HG03135 (cell line): ENCODE measurements around the gene ARFGEF2.

ENCODE experiments used
- ATAC-seq: cut with Tn5 transposase; IDR thresholded peaks from one replicate; pipeline ENCODE4 v1.9.1; 2021; ENCODE audit warnings: mild to moderate bottlenecking, moderate library complexity; ENCODE audit not compliant: unreplicated experiment

Gene ARFGEF2

DNA sequence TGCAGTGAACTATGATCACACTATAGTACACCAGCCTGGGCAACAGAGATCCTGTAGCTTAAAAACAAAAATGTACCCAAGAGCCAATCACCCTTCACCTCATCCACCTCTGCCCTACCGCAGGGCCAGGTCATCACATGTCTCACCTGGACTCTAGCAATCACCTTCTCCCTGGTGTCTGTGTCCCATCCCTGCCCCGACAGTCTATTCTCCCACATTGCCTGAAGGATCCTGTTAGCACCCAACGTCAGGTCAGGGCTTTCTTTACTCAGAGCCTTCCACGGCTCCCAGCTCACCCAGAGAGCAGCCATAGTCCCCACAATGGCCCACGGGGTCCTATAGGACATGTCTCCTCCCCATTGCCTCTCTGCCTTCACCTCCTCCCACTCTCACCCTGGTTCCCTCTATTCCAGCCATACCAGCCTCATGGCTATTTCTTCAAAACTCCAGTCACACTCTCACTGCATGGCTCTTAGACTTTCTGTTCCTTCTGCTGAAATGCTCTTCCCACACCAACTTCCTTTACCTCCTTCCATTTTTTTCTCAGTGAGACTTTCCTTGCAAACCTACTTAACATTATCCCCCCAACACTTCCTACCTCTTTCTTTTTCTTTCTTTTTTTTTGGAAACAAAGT is 22.5 kb upstream of the ARFGEF2 start:
- ATAC-seq = no peak

DNA sequence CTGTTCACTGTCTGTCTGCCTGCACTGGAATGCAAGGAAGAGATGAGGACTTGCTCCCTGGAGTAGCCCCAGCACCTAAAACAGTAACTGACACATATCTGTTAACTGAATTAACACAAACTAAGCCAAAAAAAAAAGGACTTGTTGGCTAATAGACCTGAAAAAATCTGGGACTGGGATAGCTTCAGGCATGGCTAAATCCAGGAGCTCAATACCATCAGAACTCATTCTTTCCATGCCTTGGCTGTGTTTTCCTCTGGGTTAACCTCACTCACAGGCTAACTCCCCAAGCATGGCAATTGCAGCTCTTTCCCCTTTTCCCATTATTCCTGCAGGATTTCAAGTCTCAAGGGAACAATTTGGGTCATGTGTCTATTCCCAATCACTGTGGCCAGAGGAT is 21.6 kb upstream of the ARFGEF2 start:
- no peak for ATAC-seq

DNA sequence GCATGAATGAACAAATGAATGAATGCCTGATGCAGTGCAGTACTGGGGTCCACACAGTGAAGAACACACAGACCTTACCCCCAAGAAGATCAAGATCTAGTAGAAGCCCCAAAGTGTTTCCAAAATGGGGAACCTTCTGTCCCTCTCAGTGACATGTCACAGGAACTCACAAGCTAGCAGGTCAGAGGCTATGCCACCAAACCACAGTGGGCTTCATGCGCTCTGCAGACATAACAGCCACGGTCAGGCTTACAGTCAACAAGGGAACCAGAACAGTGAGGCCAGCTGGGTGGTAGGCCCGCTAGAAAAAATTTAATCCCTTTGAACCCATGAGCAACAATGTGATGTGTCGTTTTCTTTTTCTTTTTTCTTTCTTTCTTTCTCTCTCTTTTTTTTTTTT is 20.2 kb upstream of the ARFGEF2 start:
- ATAC-seq = no peak

DNA sequence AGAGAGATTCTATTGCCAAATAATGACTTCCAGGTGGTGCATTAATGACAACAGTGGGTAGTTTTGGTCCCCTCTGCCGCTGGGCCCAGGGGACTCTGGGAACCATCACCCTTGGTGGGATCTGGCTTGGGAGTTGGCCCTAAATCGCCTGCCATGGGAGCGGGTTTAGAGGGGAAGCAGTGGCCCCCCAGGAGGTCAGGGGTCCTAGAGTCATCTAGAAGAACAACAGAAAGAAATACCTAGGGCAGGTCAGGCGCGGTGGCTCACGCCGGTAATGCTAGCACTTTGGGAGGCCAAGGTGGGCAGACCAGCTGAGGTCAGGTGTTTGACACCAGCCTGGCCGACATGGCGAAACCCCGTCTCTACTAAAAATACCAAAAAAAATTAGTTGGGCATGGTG is 17.8 kb upstream of the ARFGEF2 start:
- no peak for ATAC-seq

DNA sequence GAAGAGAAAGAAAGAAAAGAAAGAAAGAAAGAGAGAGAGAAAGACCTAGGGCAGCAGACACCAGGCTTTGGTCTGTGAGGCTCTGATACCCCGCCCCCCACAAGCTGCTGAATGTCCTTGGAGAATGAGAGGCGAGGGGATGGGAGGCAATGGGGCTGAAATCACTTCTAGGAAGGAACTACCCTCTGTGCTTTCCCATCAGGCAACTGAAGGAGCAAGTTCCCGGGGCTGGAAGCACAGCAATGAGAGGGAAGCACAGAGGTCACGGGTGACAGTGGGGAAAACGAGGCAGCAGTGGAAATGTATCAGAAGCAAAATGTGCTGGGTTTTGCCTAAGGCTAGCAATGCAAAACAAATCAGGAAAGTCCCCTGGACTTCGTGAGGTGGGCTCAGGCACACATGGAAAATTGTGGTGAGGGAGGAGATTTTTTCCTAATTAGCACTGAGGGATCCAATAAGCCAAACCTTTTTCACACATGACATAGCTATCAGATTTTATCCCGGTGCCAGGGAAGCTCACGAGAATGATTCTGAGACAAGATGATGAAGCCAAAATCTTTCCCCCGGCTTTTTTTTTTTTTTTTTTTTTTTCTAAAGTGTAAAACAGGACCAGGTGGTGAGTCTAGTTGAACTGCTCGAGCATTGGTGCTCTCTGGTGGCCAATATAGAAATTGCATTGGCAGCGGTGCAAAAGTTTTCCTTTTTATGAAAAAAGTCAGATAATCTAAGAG is 16.8 kb upstream of the ARFGEF2 start:
- no peak for ATAC-seq

DNA sequence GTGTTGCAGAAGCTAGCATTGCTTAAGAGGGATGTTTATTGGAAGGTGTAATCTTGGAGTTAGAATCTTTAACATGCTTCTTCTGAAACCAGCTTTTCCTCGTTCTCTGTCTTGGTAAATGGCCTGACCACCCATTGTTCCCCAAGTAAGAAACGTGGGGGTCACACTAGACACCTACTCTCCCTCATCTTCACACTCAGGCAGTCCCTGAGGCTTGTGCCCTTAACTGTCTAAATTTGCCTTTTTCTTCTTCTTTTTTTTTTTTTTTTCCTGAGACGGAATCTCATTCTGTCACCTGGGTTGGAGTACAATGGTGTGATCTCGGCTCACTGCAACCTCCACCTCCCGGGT is 16.2 kb upstream of the ARFGEF2 start:
- ATAC-seq = no peak

DNA sequence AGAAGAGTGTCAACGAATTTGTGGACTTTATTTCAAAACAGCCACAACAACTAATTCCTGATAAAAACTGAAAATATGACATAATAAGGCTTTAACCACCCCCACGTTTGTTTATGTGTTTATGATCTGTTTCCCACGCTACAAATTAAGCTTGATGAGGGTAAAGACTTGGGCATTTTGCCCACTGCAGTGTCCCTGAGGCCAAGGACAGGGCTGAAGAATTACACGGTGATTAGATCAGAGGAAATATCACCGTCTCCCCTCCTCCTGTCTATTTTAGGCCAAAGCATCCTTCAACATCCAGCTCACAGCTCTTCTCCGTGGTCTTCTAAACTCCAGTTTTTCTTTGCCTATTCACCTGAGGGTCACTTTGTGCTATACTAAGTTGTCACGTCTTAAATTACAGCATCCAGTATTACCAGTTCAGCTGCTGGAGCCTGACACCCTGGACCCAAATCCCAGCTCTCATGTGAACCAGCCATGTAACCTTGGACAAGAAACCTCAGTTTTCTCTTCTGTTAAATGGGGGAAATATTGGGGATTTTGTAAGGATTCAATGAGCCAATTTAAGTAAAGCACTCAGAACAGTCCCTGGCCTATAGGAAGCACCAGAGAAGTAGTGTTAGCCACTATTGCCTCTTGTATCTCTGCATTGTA is 15.2 kb upstream of the ARFGEF2 start:
- ATAC-seq = no peak

DNA sequence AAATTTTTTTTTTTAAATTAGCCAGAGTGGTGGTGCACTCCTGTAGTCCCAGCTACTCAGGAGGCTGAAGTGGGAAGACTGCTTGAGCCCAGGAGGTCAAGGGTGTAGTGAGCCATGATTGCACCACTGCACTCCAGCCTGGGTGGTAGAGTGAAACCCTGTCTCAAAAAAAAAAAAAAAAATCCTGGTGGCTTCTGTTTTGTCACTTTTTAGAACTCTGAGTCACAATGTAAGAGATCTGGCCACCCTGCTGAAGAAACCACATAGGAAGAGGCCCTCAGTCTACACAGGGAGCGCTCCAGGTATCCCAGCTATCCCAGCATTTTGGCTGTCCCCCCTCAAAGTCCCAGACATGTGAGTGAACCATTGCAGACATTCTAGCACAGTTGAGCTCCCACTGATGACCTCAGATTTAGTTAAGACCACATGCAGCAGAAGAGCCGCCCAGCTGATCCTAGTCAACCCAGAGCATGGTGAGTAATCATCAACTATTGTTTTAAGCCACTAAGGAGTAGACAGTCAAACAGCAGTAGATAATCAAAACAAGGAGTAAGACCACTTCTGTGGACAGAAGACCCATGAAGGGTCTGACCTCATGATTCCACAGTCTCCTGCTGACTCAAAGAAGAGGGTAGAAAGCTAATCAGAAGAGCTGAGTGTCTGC is 12.7 kb upstream of the ARFGEF2 start:
- ATAC-seq = no peak

DNA sequence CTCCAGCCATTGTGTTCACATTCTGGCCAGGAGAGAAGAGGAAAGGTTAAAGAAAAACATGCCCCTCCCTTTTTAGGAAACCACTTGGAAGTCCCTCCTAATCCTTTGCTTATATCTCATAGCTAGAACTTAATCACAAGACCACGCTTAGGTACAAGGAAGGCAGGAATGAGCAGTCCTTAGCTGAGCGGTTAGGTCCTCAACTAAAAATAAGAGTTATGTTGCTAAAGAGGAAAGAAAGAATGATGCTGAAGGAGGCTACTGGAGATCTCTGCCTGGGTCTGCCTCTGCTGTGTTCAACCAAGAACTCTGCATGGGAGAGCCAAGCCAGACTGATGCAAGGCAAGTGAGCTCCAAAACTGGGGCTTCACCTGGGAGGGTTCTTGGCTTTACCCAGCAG is 11.6 kb upstream of the ARFGEF2 start:
- no peak for ATAC-seq

DNA sequence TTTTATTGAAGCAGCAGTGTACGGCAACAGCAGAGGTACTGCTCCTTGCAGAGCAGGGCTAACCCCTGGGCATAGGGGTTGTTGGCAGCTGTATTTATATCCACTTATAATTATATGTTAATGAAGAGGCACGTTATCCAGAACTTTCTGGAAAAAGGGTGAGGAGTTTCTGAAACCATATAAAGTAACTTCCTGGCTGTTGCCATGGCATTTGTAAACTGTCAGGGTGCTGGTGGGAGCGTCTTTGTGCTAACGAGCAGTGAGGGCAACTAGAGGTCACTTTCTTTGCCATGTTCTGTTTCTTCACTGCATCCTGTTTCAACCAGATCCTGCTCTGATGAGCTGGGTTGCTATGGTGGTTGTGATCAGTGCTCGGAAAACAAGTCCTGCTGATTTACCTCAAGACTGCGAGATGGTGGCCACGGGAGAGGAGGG is 11.1 kb upstream of the ARFGEF2 start:
- ATAC-seq = no peak

DNA sequence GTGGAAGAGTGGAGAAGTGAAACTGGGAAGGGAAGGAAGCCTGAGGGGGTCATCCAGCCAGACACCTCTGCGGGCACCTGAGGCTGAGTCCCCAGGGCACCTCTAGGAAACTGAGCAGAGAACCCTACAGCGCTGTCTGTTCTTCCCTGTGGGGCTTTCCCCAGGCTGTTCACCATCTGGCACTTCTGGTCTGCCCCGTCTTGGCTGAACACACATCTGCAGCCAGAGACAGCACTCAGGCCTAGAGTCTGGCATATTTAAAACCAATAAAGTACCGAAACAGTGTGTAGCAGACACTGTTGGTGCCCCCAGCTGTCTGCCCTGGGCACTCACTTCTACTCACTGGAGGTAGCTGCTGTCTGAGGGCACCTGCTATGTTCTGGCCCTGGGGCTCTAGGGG is 9.4 kb upstream of the ARFGEF2 start:
- ATAC-seq = peak; percentile 72

DNA sequence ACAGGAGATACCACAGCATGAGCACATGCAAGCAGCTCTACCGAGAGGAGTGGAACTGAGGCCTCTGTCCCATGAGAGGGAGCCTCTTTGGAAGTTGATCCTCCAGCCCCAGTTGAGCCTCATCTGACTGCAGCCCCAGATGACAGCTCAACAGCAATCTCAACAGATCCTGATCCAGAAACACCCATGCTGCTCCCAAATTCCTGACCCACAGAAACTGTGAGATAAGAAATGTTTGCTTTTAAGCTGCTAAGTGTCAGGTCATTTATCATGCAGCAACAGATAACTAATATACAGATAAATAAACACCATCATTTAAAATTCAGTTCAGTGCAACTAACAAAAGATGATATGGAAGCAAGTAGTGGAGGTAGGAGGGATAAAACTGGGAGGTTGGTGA is 4.8 kb upstream of the ARFGEF2 start:
- ATAC-seq = no peak

DNA sequence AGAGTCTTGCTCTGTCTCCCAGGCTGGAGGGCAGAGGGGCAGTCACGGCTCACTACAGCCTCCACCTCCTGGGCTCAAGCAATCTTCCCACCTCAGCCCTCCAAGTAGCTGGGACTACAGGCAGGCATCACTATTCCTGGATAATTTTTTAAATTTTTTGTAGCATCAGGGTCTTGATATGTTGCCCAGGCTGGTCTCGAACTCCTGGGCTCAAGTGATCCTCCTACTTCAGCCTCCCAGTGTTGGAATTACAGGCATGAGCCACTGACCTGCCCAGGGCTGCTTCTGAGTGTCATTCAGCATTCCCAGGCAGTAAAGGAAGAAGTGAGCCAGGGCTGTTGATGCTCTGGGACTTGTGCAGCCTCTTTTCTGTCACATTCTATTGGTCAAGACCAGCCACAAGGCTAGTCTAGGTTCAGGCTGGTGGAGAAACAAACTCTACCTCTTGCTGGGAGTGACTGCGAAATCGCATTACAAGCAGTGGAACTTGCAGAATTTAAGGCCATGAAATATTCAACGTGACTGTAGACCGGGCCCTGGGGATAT is 2.1 kb upstream of the ARFGEF2 start:
- ATAC-seq = no peak

DNA sequence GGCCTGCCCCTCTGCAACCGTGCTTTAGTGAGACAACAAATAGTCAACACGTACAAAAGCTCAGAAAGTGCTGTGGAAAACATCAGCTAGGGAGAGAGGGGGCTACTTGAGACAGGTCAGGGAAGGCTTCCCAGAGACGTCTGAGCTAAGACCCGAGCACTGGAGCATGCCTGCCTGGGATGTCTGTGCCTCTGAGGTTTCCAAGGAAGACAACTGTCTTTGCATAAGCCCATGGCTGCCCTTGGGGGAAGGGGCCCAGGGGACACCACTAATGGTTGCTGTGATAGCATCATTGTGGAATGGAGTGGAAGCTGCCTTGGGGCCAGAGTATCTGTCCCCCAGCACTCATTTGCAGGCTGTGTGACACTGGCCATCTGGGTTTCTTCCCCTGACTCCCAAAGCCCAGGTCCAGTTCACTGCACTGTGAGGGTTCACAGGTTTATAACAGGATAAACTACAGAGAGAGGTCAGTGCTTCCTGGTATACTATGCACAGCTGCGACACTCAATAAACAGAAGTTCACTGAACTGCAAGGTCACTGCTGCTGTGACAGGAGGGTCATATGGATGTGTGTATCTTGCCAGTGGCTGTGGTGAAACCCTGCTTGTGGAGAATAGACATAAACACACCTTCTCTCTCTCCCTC is 1.5 kb upstream of the ARFGEF2 start:
- ATAC-seq = no peak

DNA sequence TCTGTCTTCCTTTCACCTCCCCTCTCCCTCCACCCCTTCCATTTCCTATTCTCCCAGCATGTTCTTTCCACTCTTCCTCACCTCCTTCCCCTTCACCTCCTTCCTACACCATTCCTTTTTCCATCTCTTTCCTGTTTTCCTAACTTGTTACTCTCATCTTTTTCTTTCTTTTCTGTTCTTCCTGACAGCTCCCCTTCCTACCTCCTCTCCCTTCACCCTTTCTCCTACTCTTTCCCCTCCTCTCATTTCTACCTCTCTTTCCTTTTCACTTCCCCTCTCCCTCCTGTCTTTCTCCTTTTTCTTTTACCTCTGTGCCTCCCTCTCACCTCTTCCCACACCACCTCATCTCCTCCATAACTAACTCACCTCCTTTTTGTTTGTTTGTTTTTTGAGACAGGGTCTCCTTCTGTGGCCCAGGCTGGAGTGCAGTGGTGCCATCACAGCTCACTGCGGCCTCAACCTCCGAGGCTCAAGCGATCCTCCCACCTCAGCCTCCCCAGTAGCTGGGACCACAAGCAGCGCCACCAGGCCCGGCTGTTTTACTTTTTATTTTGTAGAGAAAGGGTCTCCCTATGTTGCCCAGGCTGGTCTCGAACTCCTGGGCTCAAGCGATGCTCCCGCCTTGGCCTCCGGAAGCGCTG is 864 bp upstream of the ARFGEF2 start:
- ATAC-seq = no peak

DNA sequence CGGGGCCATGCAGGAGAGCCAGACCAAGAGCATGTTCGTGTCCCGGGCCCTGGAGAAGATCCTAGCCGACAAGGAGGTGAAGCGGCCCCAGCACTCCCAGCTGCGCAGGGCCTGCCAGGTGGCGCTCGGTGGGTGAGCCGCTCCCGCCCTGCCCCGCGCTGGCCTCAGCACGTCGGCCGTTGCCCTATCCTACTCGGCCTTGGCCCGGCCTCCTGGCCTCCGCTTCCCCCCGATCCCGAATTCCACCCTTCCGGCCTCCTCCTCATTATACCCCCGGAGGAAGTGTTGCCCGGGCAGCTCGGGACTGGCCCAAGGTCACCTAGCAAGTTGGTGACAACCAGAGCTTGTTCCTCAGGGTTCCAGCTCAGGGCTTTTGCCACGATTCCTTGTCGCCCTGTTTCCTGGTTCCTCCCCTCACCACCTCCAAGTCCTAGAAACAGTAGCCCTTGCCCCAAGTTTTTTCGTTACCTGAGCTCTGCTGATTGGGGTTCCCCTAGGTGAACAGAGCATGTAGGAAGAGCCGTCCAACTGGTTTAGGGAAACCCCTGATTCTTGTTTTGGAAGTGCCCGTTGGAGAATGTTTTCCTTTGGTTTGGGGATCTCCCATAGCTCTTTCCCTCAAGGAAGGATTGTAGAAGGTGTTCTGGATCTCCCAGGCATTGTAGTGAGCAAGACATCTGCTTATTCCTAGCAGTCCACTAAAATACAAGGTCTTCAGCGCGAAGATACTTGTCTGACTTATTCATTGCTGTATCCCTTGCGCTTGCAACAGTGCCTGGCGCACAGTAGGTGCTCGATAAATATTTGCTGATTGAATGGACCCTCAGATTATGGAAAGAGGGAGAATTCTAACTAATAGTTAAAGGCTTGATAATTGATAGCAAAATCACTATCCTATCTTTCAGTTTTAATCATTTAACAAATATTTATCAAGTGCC is 641 bp downstream of the ARFGEF2 start:
- ATAC-seq = peak; percentile 34

DNA sequence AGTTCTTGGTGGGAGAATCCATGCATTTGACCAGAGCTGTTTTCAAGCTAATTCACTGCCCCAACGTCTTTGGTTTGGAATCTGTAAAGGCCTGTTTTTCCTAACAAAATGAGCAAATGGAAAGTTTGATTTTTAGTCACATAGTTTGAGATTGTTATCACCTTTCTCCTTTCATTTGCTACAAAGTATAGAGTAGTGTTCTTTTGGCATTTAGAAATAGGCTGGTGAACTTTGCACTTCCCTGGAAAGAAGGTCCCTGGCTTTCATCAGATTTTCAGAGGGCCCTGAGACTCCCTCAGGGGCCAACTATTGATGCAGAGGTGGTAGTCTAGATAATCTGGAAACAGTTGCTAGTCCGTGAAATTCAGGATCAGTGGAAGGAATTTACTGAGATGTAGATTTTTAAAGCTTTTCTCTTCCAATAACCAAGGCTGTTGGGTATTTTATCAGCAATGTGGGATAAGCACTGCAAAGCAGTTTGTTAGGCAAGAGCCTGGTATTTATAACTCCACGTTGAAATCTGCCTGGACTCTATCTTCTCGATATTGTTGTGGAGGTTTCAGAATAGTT is 1.7 kb downstream of the ARFGEF2 start:
- no peak for ATAC-seq

DNA sequence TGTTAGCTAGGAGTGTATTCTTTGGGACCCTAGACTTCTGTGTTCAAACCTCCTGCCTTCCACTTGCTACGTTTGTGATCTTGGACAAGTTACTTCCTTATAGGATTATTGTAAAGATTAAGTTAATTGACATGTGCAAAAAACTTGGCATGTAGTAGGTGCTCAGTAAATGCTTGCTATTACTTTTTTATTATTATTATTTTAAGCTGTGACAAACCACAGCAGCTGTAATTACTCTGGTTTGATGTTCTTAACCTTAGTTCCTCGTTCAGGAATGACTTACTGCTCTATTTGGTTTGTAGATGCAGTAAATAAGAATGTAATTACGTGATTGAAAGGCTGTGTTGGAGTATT is 3.2 kb downstream of the ARFGEF2 start:
- no peak for ATAC-seq

DNA sequence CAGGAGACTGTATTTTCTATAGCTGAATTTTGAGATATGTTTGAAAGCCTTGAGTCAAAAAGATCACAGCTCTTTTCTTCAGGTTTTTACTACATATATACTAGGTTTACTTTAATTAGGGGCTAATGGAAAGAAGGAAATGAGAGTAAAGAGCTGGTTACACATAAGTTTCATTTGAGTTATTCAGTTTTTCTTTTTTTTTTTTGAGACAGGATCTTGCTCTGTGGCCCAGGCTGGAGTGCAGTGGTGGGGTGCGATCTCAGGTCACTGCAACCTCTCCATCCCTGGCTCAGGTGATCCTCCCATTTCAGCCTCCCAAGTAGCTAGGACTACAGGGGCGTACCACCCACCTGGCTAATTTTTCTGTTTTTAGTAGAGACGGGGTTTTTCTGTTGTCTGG is 4.8 kb downstream of the ARFGEF2 start:
- no peak for ATAC-seq
